Measurements from ENCODE around the gene ARHGEF11.

The ARHGEF11 gene

GRCh38 chr1:156925154-156926010 lies 120.2 kb downstream of the ARHGEF11 start:
- no peak overlapping the region for H3K9ac ChIP-seq (ENCODE audit: low read length)
- no peak overlapping the region for H3K4me3 ChIP-seq (ENCODE audit: insufficient read depth in 1 of 2, low read depth in 1 of 2, low read length in 2 of 2)
- H3K4me1 ChIP-seq (ENCODE audit: control insufficient read depth, insufficient read depth, low read depth, low read length), result peaks cover 28% of the 10 kb centered on the region
- no peak overlapping the region for H4K91ac ChIP-seq (ENCODE audit: low read length)
- H3K4ac ChIP-seq (ENCODE audit: low read depth in 1 of 2, low read length in 2 of 2), result no peak overlapping the region
- H2BK5ac ChIP-seq (ENCODE audit: low read depth, low read length, poor library complexity, severe bottlenecking), result no peak overlapping the region
- H3K27ac ChIP-seq (ENCODE audit: low read length, poor library complexity, severe bottlenecking), result no peak overlapping the region
- no peaks in the 10 kb centered on the region for H3K36me3 ChIP-seq (ENCODE audit: control insufficient read depth in 1 of 2, insufficient read depth in 2 of 2, low read depth in 1 of 2, low read length in 2 of 2)
- H2AK5ac ChIP-seq (ENCODE audit: low read length, severe bottlenecking), result no peak overlapping the region
- no peak overlapping the region for H4K8ac ChIP-seq (ENCODE audit: low read length)
- H3K14ac ChIP-seq (ENCODE audit: low read length in 2 of 2), result peak overlapping the region in 1 of 2 experiments; percentile 49
- H3K4me2 ChIP-seq (ENCODE audit: low read length, poor library complexity, severe bottlenecking), result no peak overlapping the region
- 69% methylated on average over 4 of the region's 5 CpGs for WGBS
- H3K23ac ChIP-seq (ENCODE audit: low read length in 2 of 2), result no peak overlapping the region
- H2BK120ac ChIP-seq (ENCODE audit: low read depth, low read length), result no peak overlapping the region
- no peak overlapping the region for H3K18ac ChIP-seq (ENCODE audit: low read depth in 1 of 2, low read length in 2 of 2)
- no peak overlapping the region for H2BK15ac ChIP-seq (ENCODE audit: low read depth, poor library complexity, severe bottlenecking)
- no peaks in the 10 kb centered on the region for H3K9me3 ChIP-seq (ENCODE audit: control insufficient read depth, low read length)
- no peaks in the 10 kb centered on the region for H3K79me1 ChIP-seq (replicated peaks; ENCODE audit: low read length, poor library complexity, severe bottlenecking)
- DNase-seq, result no peak
- no peak overlapping the region for H2AFZ ChIP-seq (ENCODE audit: low read depth, low read length)
- no peak overlapping the region for H2BK12ac ChIP-seq (ENCODE audit: low read length in 2 of 2)
- H3K27me3 ChIP-seq (ENCODE audit: control insufficient read depth in 1 of 2, insufficient read depth in 1 of 2, low read length in 2 of 2), result peaks cover 87 to 88% of the 10 kb centered on the region in 2 experiments

GRCh38 chr1:156924478-156925153 lies 120.9 kb downstream of the ARHGEF11 start:
- Histone ChIP-seq H2BK15ac (ENCODE audit: low read depth, poor library complexity, severe bottlenecking) (no peak overlapping the region), H3K27ac (ENCODE audit: low read length, poor library complexity, severe bottlenecking) (no peak overlapping the region), H4K8ac (ENCODE audit: low read length) (no peak overlapping the region), H3K14ac (ENCODE audit: low read length in 2 of 2) (peak overlapping the region in 1 of 2 experiments; percentile 49), H3K4ac (ENCODE audit: low read depth in 1 of 2, low read length in 2 of 2) (no peak overlapping the region), H2BK5ac (ENCODE audit: low read depth, low read length, poor library complexity, severe bottlenecking) (no peak overlapping the region), H3K36me3 (ENCODE audit: control insufficient read depth in 1 of 2, insufficient read depth in 2 of 2, low read depth in 1 of 2, low read length in 2 of 2) (no peaks in the 10 kb centered on the region), H3K4me3 (ENCODE audit: insufficient read depth in 1 of 2, low read depth in 1 of 2, low read length in 2 of 2) (no peak overlapping the region), H2AK5ac (ENCODE audit: low read length, severe bottlenecking) (no peak overlapping the region), H4K91ac (ENCODE audit: low read length) (no peak overlapping the region), H3K27me3 (ENCODE audit: control insufficient read depth in 1 of 2, insufficient read depth in 1 of 2, low read length in 2 of 2) (peaks cover 83 to 86% of the 10 kb centered on the region in 2 experiments), H3K9me3 (ENCODE audit: control insufficient read depth, low read length) (no peaks in the 10 kb centered on the region), H2BK120ac (ENCODE audit: low read depth, low read length) (no peak overlapping the region), H2AFZ (ENCODE audit: low read depth, low read length) (no peak overlapping the region), H2BK12ac (ENCODE audit: low read length in 2 of 2) (no peak overlapping the region), H3K4me1 (ENCODE audit: control insufficient read depth, insufficient read depth, low read depth, low read length) (peaks cover 32% of the 10 kb centered on the region), H3K4me2 (ENCODE audit: low read length, poor library complexity, severe bottlenecking) (no peak overlapping the region), H3K9ac (ENCODE audit: low read length) (no peak overlapping the region), H3K23ac (ENCODE audit: low read length in 2 of 2) (no peak overlapping the region), H3K79me1 (replicated peaks; ENCODE audit: low read length, poor library complexity, severe bottlenecking) (no peaks in the 10 kb centered on the region), H3K18ac (ENCODE audit: low read depth in 1 of 2, low read length in 2 of 2) (no peak overlapping the region)
- DNase-seq, result no peak
- 39% methylated on average over 10 of the region's 22 CpGs for WGBS

GRCh38 chr1:156923670-156924477 lies 121.7 kb downstream of the ARHGEF11 start:
- Histone ChIP-seq H2BK15ac (ENCODE audit: low read depth, poor library complexity, severe bottlenecking) (no peak overlapping the region), H3K27ac (ENCODE audit: low read length, poor library complexity, severe bottlenecking) (no peak overlapping the region)
- 1% methylated on average over 45 of the region's 64 CpGs for WGBS

More at GRCh38 chr1:156923670-156924477, 121.7 kb downstream of the ARHGEF11 start:
- Histone ChIP-seq H3K79me1 (replicated peaks; ENCODE audit: low read length, poor library complexity, severe bottlenecking) (no peaks in the 10 kb centered on the region), H3K4me2 (ENCODE audit: low read length, poor library complexity, severe bottlenecking) (peak overlapping the region; percentile 66), H3K9me3 (ENCODE audit: control insufficient read depth, low read length) (no peaks in the 10 kb centered on the region), H3K4me3 (ENCODE audit: insufficient read depth in 1 of 2, low read depth in 1 of 2, low read length in 2 of 2) (peak overlapping the region in 1 of 2 experiments; percentile 51), H2BK120ac (ENCODE audit: low read depth, low read length) (no peak overlapping the region), H3K14ac (ENCODE audit: low read length in 2 of 2) (no peak overlapping the region), H2AFZ (ENCODE audit: low read depth, low read length) (no peak overlapping the region), H2BK5ac (ENCODE audit: low read depth, low read length, poor library complexity, severe bottlenecking) (no peak overlapping the region), H3K4ac (ENCODE audit: low read depth in 1 of 2, low read length in 2 of 2) (no peak overlapping the region), H4K91ac (ENCODE audit: low read length) (no peak overlapping the region), H3K18ac (ENCODE audit: low read depth in 1 of 2, low read length in 2 of 2) (no peak overlapping the region), H2AK5ac (ENCODE audit: low read length, severe bottlenecking) (no peak overlapping the region), H3K9ac (ENCODE audit: low read length) (no peak overlapping the region), H4K8ac (ENCODE audit: low read length) (no peak overlapping the region), H3K4me1 (ENCODE audit: control insufficient read depth, insufficient read depth, low read depth, low read length) (peaks cover 32% of the 10 kb centered on the region), H3K23ac (ENCODE audit: low read length in 2 of 2) (peak overlapping the region in 1 of 2 experiments; percentile 73), H3K27me3 (ENCODE audit: control insufficient read depth in 1 of 2, insufficient read depth in 1 of 2, low read length in 2 of 2) (peaks cover 75 to 79% of the 10 kb centered on the region in 2 experiments), H3K36me3 (ENCODE audit: control insufficient read depth in 1 of 2, insufficient read depth in 2 of 2, low read depth in 1 of 2, low read length in 2 of 2) (no peaks in the 10 kb centered on the region), H2BK12ac (ENCODE audit: low read length in 2 of 2) (peak overlapping the region in 1 of 2 experiments; percentile 32)
- peak; percentile 21 for DNase-seq
